Right lobe of liver (tissue), 4 donors: Measurements from ENCODE around the gene ARHGAP22.

Source experiments
- POLR2A ChIP-seq: fragments of 450-650 bp; IDR thresholded peaks from one replicate; pipeline ENCODE4 v1.6.1; 2017; ENCODE audit warnings: antibody characterized with exemption, mild to moderate bottlenecking
- TF ChIP-seq, protein P1 (sequence below), 4 donors: fragments of 200-600 bp in 3 of 4; fragments of 450-650 bp in 1 of 4; IDR thresholded peaks; one replicate each; pipeline versions ENCODE4 v1.5.1 to v1.8.0; 2016 to 2022; ENCODE audit warnings: antibody characterized with exemption in 4 of 4, mild to moderate bottlenecking in 2 of 4
- donor health status: DM: no; HTN: no; CAD: no.
- donor health status: DM: no; HTN: no; CAD: no.
- donor health status: DM: no; HTN: yes; CAD: no.

DNA sequence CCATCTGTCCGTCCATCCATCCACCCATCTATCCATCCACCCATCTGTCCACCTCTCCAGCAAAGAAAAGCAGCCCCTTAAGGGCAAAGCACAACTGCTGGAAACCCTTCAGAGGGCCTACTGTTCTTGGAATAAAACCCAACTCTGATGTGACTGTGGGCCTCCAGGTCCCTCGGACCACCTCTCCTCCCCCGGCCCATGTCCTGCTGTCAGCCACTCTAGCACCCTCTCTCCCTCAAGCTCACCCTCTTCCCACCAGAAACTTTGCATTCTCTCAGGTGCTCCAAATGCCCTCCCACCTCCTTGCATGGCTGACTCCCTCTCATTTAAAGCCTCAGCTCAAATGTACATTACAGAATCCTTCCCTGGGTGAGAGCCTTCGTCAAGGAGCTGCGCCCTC, 110.3 kb downstream of the ARHGAP22 start:
- TF ChIP-seq, protein P1, sequence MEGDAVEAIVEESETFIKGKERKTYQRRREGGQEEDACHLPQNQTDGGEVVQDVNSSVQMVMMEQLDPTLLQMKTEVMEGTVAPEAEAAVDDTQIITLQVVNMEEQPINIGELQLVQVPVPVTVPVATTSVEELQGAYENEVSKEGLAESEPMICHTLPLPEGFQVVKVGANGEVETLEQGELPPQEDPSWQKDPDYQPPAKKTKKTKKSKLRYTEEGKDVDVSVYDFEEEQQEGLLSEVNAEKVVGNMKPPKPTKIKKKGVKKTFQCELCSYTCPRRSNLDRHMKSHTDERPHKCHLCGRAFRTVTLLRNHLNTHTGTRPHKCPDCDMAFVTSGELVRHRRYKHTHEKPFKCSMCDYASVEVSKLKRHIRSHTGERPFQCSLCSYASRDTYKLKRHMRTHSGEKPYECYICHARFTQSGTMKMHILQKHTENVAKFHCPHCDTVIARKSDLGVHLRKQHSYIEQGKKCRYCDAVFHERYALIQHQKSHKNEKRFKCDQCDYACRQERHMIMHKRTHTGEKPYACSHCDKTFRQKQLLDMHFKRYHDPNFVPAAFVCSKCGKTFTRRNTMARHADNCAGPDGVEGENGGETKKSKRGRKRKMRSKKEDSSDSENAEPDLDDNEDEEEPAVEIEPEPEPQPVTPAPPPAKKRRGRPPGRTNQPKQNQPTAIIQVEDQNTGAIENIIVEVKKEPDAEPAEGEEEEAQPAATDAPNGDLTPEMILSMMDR (IDR thresholded peaks at IDR 0.05), result no peak
- no peak for TF ChIP-seq POLR2A
